Activated gamma-delta T cell treated with anti-CD3 and anti-CD28 coated beads, Interleukin-2, amount 50 U/mL, for 16 hours (primary cell): Measurements from ENCODE around the gene ZMPSTE24.
A peak's percentile ranks its signal among the peaks of the same experiment; 100 is the strongest.
"Not testable (repeated sequence)": the region's sequence is repeated elsewhere in the genome, so short reads cannot be mapped to it uniquely, and the experiment has no call there.

Experiments
- DNase-seq: peaks from one replicate; pipeline ENCODE4 v3.0.0-alpha.2; 2020; ENCODE audit warnings: low read depth

The ZMPSTE24 gene

DNA sequence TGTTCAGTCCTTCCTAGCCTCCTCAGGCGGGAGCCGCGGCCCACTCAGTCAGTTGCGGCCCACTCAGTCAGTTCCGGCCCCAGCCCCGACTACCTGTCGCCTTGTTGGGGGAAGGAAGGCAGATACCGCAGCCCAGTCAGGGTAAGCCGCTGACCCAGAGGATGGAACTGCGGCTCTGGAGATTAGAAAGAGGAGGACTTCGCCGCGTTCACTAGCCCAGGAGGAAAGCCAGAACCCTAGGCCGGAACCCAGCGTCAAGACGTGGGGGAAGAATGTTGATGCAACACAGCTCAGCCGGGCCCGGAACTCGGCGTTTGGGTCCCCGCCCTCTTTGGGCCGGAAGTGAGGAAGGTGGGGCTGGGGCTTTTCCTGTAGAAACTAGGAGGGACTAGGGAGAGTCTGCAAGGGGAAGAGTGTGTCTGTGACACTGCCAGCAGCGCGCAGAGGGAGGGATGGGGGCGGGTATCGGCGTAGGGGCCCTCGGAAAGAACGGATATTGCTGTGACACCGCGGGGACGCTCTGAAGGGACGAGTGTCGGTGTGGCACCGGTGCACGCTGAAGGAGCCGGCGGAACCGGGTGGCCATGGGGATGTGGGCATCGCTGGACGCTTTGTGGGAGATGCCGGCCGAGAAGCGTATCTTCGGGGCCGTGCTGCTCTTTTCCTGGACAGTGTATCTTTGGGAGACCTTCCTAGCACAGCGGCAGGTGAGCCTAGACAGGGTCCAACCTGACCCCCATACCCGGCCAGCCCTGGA is at the start of gene ZMPSTE24:
TSS of gene ZMPSTE24 (plus strand) at position 549 of the 757 bp plus-strand sequence. CDS start at position 585, 36 bp downstream.
- DNase-seq = peak; percentile 96

DNA sequence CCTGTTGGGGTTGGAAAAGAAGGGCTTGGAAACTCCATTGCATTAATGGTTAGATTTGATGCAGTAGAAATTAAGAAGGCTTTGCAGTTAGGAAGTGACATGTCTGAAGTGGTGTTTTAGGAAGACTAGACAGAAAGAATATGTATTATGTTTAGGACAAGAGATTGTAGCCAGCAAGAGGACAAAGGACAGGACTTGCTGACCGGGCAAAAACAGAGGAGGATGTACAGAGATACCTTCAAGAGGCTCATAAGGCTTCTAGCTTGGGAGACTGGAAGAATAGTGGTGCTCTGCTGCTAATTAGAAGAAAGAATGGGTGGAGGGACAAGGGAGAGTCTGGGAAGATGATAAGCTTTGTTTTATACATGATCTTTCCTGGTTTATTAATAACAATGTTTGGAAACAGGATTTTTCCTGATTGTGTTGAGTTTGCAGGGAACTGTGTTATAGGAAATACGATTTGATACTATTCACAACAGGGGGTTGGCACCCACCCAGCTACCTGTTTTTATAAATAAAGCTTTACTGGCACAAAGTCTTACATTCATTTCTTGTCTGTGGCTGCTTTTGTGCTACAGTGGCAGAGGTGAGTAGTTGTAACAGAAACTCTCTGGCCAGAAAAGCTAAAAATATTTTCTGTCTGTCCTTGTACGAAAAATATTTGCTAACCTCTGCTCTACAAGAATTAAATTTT is 47.4 kb upstream of the ZMPSTE24 start:
- no peak for DNase-seq

DNA sequence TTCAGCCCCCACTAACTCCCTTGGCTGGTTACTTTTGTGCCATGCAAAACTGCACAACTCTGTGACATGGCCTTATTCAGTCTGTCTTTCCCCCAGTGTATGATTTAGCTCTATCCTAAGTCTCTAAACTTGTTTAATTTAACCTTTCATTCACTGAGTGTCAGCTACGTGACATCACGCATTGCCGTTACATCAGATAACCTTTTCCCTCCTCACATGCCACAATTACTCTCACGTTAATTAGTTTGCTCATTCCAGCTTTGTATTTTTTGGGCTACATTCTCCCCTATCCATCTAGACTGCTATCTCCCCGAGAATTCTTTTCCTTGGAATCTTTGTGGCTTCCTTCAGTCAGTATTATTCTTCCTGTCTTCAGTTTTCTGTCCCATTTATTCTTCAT is 39.7 kb upstream of the ZMPSTE24 start:
- DNase-seq = no peak

DNA sequence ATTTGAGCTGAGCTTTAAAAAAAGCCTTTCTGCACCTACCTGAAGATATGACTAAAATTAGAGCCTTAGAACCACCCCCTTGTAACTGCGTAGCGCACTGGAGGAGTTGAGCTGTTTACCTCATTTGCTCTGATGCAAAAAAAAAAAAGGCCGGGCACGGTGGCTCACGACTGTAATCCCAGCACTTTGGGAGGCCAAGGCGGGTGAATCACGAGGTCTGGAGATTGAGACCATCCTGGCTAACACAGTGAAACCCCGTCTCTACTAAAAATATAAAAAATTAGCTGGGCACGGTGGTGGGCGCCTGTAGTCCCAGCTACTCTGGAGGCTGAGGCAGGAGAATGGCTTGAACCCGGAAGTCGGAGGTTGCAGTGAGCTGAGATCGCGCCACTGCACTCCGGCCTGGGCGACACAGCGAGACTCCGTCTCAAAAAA is 36.5 kb upstream of the ZMPSTE24 start:
- not testable (repeated sequence) for DNase-seq

DNA sequence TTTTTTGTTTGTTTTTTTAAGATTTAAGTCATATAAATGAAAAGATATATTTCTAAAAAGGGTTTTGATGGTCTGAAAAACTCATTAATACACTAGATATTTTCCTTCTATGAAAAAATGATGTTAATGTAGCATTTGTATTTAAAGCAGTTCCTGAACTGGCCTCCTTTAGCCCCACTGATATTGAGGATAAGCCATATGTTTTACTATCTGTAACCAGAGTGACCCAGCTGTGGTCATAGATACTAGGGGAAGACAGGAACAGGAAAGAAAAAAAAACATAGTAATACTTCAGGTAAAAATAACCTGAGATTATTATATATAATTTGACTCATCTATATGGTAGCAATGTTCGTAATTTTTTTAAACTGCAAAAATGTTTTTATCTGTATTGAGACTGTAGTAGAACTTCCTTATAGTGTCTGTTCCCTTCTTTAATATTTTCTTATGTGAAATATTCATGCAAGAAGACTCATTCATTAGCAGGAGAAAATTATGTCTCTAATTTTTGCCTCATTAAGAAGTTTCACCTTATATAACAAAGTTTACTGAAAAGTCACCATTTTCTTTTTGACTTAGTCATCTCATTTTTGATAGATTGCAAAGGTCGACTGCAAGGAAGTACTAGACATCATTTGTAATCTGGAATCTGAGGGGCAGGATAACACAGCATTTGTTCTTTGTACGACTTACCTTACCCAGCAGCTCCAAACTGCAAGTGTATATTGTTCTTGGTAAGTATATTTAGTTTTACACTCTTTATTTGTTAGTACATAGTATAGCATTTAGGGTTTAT is 35.9 kb upstream of the ZMPSTE24 start:
- no peak for DNase-seq

GRCh38 chr1:40224040-40224439 is 34.0 kb upstream of the ZMPSTE24 start:
- no peak for DNase-seq

- DNase-seq = no peak
Measured at GRCh38 chr1:40226192-40226591, 31.8 kb upstream of the ZMPSTE24 start.

GRCh38 chr1:40232444-40232843 is 25.6 kb upstream of the ZMPSTE24 start:
- DNase-seq = no peak

- no peak for DNase-seq
Measured at GRCh38 chr1:40239626-40240025, 18.4 kb upstream of the ZMPSTE24 start.

DNA sequence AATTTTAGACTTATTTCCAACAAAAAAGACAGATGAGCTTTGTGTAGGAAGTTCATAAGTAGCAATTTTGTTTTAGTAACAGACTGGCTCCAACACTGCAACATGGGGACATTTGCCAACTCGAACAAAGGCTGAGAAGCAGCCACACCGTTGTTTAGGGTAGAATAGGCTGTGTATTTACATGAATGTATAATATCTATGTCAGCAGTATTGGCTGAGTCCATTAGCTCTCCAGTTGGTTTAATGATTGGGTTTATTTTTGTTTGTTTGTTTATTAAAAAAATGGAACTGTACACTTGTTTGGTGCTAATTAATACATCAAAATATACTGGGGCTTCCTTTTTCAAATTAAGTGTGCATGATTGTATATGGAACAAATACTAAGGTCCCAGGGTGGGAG is 17.6 kb upstream of the ZMPSTE24 start:
- DNase-seq = no peak

DNA sequence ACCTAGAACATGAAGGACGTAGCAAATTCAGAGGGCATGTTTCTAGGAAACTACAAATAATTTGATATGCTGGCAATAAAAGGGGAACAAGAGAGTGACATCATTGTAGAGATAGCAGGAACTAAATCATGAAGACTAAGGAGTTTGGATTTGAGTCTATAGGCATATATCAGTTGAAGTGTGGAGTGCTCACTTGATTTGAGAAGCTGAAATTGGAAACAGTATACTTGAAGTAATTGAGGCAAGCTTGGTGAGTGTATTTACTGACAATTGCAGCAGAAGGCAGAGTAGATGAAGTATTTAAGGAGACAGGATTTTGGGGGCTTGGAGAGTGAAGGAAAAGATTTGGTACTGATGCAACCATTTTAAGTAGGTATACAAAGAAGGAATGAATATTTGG is 16.7 kb upstream of the ZMPSTE24 start:
- DNase-seq = no peak

DNA sequence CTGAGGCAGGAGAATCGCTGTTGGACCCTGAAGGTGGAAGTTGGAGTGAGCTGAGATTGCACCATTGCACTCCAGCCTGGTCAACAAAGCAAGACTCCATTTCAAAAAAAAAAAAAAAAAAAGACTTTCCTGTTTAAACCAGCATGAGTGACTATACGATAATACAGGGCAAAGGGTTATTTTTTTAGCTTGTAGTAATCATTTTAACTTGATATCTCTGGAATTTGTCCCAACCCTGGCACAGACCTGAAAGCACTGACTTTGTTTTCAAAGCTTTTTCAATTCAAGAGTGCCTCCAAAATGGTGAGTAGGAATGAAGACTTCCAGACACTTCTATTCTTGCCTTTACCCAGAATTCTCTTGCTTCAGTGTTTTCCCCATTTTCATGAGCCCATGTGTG is 14.7 kb upstream of the ZMPSTE24 start:
- no peak for DNase-seq

DNA sequence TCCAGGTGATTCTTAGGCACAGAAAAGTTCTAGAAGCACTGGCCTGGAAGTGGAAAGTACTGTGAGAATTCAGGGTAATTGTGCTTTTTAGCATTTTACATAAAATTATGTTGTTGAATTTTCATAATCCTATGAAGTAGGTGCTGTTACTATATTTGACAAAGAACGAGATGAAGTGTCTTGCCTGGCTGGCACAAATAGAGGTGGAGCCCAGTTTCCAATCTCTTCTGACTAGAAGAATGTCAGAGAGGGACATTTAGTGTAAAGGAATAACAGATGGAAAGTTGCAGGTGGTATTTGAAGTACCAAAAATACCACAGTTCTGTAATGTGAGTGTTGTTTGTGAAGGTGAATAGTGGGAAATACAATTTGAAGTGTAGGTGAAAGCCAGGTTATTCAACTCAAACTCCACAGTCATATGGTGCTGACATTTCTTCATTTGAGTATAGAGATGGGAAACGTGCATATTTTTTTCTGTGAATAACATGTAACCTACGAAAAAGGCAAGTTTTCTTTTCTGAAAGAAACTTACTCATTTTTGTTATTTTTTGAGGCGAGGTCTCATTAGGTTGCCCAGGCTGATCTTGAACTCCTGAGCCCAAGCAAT is 13.8 kb upstream of the ZMPSTE24 start:
- no peak for DNase-seq

DNA sequence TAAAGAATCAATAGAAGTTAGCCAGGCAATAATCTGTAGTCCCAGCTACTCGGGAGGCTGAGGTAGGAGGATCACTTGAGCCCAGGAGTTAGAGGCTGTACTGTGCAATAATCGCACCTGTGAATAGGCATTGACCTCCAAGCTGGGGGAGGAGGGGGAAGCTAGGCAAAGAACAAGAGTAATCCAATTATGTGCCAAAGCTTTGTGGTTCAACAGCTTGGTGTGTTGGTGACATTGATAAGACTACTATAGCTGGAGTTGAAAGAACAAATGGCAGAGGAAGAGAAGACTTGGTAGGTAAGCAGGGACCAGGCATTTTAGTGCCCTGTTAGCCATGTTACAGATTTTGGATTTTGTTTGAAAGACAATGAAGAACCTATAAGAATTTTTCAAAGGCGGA is 12.3 kb upstream of the ZMPSTE24 start:
- no peak for DNase-seq

- DNase-seq = no peak
Measured at GRCh38 chr1:40247655-40248054, 10.4 kb upstream of the ZMPSTE24 start, which contains the start of gene TMCO2. Gene TMCO2, plus strand, starts transcription at chr1:40247937. Its CDS starts 57 bp downstream, at chr1:40247994.

- DNase-seq = no peak
Measured at GRCh38 chr1:40248412-40248811, 9.6 kb upstream of the ZMPSTE24 start.

GRCh38 chr1:40251456-40251855 is 6.6 kb upstream of the ZMPSTE24 start:
- no peak for DNase-seq

- no peak for DNase-seq
Measured at GRCh38 chr1:40252601-40253000, 5.4 kb upstream of the ZMPSTE24 start.

DNA sequence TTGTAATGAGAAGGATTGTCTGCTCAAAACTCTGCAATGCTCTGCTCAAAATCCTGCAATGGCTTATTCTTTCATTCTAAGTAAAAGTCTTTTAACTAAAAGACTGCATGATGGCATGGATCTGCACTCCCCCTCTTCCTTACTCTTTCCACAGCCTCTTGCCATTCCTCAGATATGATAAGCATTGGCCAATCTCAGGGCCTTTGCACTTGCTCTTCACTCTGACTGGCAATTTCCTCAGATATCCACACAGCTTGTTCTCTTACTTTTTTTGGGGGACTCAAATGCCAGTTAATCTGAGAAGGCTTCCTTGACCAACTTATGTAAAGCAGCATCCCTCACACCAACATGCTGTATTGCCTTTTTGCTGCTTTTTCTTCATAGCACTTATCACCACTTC is 2.8 kb upstream of the ZMPSTE24 start:
- no peak for DNase-seq

- no peak for DNase-seq
Measured at GRCh38 chr1:40256401-40257084, 1.5 kb upstream of the ZMPSTE24 start.

GRCh38 chr1:40257313-40257687 is 736 bp upstream of the ZMPSTE24 start:
- no peak for DNase-seq

DNA sequence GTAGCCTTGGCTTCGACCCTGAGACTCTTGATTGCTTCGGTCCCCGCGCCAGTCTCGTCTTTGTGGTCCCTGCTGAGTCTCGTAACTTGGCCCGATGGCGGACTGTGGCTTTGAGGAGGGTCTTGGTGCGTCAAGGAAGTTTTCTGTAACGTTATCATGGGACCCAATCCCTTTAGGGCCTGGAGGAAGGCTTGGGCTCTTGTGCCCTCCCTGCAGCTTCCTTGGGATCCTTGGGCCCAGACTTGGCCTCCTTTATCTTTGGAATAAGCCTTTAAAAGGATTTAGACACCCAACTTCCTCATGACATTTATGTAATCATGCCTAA is 371 bp downstream of the ZMPSTE24 start:
- DNase-seq = no peak
